HG02943 (cell line): Measurements from ENCODE around the gene SEZ6.

Experiments used
- ATAC-seq: cut with Tn5 transposase; IDR thresholded peaks from one replicate; pipeline ENCODE4 v1.9.1; 2021; ENCODE audit warnings: mild to moderate bottlenecking, low read depth, moderate library complexity; ENCODE audit not compliant: unreplicated experiment

SEZ6 gene

GRCh38 chr17:29007860-29008455 lies 2.1 kb upstream of the SEZ6 start:
- ATAC-seq: no peak

GRCh38 chr17:29007456-29007855 lies 1.6 kb upstream of the SEZ6 start:
- ATAC-seq: no peak

DNA sequence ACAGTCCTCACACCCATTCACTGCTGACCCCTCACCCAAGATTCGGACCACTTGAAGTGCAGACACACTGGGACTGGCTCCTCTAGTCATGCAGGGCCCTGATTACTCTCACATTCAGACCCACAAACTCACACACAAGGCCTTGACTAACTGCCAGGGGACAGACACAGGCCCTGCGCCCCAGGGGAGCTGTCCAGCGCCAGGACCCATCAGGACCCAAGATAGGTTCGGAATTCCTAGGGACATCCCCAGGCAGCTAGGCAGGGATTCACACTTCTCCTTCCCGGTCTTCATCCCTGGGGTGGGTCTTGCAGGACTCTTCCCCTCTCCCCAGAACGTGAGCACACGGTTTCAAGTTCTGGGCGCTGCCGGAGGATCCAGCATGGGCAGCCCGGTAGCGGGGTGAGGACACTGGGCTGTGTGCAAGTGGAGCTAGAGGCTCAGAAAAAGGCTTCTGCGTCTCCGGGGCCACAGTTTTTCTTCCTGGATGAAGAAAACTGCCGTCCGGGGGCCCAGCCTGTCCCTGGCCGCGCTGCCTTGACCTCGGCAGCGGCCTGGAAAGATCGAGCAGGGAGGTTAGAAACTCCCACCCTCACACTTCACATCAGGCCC lies 1.6 kb downstream of the SEZ6 start:
- no peak for ATAC-seq

DNA sequence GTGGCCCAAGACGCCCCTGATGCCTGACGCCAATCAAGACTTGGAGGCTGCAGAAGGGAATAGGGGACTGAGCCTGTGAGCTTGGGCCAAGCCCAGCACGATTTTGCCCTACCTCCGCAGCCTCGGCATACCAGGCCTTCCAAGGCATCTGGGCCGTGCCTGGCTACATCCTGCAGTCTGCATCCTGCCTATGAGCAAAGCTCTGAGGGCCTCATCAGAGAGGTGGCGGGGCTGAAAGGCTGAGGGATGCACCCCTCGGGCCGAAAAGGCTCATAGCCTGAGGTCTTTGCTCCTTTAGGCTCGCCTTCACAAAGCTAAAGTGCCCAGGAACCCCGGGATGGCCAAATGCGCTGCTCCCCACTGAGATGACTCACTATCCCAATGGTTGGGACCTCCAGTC lies 2.5 kb downstream of the SEZ6 start:
- no peak for ATAC-seq

GRCh38 chr17:29002811-29003210 lies 3.0 kb downstream of the SEZ6 start:
- ATAC-seq: no peak

DNA sequence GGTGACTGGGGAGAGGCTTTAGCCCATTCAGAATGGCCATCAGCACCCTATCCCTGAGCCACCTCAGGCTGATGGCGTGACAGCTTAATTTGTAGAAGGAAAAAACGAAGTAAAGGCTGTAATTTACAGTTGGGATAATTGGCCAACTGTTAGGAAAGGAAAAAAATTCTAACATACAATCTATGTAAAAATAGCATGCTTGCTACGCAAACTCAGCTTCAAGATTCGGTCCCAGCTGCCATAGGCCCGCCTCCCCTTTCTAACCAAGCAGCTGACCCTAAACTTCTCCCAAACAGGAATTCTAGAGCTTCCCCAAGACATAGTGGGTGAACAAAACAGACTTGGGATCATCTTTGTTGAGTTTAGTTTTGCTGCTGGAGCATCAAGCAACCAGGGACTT lies 4.9 kb downstream of the SEZ6 start:
- ATAC-seq: no peak

GRCh38 chr17:28999206-28999605 lies 6.6 kb downstream of the SEZ6 start:
- ATAC-seq: no peak

GRCh38 chr17:28997806-28998205 lies 8.0 kb downstream of the SEZ6 start:
- ATAC-seq: no peak

DNA sequence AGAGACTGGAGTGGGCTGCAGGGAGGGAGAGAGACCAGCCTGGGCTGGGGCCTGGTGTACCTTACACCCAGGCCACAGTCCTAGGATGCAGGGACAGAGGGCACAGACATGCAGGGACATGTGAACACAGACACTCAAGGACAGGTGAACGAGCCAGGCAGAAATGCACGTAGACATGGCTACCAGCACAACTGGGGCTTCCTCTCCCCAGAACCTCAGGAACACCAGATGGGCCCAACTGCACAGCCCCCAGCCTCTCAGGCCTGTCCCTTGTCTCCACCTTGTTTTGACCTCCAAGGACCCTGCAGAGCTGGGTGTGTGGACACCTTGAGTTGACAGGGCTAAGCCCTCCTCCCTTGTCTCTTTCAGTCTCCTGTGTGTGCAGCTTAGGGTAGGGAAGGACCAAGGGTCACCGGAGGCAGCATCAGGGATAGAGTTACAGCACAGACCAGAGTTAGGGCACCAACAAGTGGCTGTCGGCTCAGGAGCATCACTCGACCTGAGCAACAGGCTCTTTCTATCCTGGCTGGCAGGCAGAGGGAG lies 9.2 kb downstream of the SEZ6 start:
- ATAC-seq: no peak

DNA sequence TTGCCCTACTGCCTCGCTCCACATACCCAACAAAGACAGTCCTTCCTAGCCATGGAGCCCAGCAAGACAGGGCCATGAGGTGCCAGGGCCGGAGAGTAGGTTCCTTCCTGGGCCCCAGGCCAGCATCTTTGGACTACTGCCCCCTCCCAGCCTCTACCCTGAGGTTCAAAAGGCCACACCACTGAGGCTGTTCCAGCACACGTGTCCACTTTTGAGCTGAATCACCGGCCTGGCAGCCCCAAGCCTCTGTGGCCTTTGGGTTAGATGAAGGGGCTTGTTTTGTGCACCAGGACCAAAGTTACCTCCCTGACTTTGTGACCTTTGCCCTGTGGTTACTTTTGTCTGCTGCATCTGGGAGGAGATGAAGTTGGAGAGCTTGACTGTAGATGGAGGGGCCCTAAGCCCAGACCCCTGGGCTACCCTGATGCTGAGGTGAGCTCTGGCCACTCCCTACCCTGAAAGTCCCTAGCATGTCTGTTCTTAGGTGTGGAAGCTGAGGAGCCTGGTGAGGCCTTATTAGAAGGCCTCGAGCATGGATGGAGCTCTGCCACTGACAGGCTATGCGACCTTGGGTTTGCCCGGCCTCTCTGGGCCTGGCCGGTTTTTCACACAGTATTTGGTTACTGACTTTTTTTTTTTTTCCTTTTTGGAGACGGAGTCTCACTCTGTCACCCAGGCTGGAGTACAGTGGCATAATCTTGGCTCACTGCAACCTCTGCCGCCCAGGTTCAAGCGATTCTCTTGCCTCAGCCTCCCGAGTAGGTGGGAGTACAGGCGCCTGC lies 12.0 kb downstream of the SEZ6 start:
- no peak for ATAC-seq

- ATAC-seq: no peak
Measured at GRCh38 chr17:28992625-28993600, 12.9 kb downstream of the SEZ6 start.

GRCh38 chr17:28992185-28992584 lies 13.6 kb downstream of the SEZ6 start:
- ATAC-seq: no peak

DNA sequence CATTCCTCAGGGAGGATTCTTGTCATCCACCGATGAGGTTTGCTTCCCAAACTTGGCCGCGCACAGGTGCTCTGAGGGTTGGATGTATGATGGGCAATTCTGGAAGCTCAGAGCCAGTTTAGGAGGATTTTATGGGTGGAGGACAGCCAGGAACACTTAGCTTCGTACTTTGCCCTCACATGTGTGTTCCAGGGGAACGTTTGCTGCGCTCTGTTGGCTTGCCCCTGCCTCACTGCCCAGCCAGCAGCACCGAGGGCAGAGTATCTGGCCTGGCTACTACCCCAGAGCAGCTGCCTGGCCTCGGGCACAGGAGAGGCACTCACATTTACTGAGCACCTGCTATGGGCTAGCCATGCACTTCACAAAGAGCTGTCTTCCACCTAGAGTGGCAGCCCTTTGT lies 14.1 kb downstream of the SEZ6 start:
- ATAC-seq: no peak

DNA sequence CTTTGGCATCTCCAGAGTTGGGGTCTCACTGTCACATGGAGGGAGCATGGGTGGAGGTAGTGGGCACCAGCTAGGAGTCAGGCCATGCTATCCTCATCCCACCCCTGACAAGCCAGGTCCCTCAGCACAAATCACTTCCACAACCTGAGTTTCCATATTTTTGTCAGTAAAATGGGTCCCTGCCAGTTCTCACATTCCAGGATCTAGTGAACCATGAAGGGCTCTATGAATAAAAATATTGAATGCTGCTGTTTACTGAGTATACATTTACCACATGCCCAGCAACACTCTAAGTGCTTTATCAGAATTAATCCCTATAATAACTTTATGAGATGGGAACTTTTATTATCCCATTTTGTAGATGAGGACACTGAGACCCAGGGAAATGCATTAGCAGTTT lies 16.8 kb downstream of the SEZ6 start:
- no peak for ATAC-seq

DNA sequence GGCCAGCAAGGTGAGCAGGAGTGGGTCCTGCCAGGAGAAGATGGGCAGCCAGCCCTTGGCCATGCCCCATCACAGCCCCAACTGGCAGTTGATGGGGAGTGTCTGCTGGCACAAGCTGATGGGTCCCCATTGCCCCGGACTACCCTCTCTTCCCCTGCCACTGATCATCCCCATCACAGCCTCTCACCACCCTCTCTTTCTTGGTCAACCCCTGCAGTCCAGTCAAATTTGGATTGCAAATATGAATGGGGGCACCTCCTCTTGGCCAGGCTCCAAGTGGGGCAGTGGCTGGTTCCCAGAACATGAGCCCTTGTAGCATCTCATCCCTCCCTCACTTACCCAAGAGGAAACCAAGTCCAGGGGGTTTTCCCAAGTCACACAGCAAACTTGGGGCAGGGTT lies 17.4 kb downstream of the SEZ6 start:
- ATAC-seq: no peak

DNA sequence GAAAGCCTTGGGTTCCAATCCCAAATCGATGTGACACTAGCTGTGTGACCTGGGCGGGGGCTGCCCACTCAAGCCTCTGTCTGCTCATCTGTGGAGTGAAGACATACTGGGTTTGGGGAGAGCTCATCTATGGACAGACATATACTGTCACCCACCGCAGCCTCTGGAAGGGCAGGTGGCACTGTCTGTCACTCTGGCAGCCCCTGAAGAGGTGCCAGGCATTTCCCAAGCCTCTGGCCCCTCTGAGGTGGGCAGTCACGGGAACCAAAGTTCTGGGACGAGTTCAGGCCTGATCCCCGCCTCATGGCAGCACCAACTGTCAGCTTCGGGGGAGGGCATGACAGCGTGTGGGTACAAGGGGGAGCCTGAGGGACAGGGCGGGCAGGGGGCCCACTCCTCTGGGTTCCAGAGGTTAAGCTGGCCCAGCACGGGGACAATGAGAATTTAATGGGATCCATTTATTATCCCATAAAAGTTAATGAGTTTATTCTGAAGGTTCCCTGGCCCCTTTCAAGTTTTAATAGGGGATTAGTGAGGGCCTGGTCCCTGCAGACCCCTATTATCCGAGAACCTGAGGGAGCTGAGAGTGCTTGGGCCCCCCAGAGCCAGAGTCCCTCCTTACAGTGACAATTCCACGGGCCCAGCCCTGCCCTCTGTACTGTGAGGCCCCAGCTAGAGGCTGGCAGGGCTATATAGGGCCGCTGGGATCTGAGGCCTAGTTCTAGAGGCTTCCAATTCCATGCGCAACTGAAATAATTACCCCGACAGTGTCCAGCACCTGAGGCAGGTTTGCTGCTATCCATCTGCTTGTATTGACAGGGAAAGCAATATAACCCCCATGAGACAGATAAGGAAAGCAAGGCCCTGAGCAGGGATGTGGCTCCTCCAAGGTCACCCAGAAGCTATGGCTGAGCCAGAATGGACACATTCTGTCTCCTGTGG lies 18.8 kb downstream of the SEZ6 start:
- ATAC-seq: no peak

DNA sequence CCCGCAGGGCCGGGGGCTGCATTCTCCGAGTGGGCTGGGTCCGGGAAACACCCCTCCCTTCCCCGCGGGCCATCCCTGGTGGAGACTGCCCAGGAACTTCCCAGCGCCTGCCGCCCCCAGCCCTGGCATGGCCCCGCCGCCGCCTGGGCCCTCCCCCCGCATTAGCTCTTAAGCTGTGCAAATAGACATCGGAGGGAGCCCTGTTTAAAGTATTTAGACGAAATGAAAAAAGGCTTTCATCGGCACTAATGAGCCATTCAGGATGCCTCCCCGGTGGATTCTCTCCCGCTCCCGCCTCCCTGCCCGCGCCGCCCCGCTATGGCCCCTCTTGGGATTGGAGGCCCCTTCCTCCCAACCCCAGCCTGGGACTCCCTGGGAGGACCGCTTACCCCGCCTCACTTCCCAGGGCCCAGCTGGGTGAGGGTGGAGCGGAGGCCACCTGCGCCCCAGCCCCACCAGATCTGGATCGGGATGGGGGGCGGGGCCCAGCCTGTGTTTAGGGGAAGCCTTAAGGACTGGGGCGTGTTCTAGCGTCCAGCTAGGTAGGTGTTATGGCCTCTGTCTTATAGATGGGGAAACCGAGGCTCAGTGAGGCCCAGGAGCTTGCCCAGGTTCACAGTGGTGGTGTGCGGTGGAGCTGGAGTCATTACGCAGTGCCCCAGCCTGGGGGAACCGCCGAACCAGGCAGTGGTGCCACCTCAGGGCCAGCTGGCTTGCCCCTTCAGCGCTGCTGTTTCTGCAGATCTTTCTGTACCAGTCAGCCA lies 19.7 kb downstream of the SEZ6 start:
- no peak for ATAC-seq

DNA sequence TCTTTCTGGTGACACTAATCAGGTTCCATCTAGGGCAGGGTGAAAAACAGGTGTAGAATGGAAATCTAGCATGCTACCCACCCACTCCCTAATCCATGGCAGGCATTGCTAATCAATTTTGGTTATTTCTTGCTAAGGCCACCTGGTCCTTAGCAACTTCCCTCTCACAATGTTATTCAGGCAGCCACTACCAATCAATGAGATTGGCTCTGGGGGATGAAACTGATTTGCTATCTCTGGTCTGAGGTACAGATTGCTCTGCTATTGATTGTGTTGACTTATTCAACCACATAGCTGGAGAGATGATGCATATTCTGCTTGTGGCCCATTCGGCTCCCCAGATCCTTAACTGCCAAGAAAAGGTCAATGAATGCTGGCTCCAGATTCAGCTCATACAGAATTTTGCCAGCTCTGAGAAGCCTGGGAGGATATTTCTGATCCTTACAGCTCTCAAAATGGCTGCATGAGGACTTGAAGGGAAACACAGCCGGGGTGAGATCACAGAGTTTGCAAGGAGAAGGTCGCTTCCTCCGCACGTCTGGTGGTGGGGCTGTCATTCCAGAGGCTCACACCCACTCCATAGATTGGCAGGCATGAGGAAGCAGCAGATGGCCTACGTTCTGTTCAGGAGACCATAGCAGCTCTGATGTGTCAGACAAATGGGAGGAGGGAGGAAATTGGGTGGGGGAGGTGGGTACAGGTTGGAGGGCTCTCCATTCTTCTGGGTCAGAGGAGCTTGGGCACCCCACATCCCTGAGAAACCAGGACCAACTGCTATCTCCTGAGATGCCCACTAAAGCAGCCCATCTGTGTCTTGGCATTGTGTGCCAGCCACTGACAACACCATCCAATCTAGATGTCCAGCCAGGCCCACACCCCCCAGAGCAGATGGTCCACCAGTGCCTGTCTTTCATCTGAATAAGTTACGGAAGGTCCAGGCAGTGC lies 22.3 kb downstream of the SEZ6 start:
- ATAC-seq: no peak
